NCI-H446 (cell line): ENCODE data around the gene CASTOR1.

Experiments
- DNase-seq, 2 experiments: peaks; one replicate each; lab custom pipeline; 2025; lab: John Stamatoyannopoulos, UW

The CASTOR1 gene

GRCh38 chr22:30284666-30285065 lies 4.6 kb downstream of the CASTOR1 start:
- no peak for DNase-seq

- no peak for DNase-seq
Measured at GRCh38 chr22:30284172-30284571, 5.1 kb downstream of the CASTOR1 start.

- no peak for DNase-seq
Measured at GRCh38 chr22:30283342-30283741, 6.0 kb downstream of the CASTOR1 start.

GRCh38 chr22:30282616-30283046 lies 6.7 kb downstream of the CASTOR1 start:
- DNase-seq: no peak

- DNase-seq: no peak
Measured at GRCh38 chr22:30280505-30280904, 8.8 kb downstream of the CASTOR1 start.

GRCh38 chr22:30279932-30280331 lies 9.4 kb downstream of the CASTOR1 start:
- no peak for DNase-seq

GRCh38 chr22:30279046-30279788 lies 10.1 kb downstream of the CASTOR1 start:
- DNase-seq: no peak

- DNase-seq: peak in 1 of 2 experiments; percentile 42
Measured at GRCh38 chr22:30277547-30278344, 11.6 kb downstream of the CASTOR1 start.

GRCh38 chr22:30276039-30276438 lies 13.3 kb downstream of the CASTOR1 start:
- DNase-seq: no peak

- no peak for DNase-seq
Measured at GRCh38 chr22:30275625-30276024, 13.7 kb downstream of the CASTOR1 start.

GRCh38 chr22:30274437-30274812 lies 14.9 kb downstream of the CASTOR1 start:
- no peak for DNase-seq

GRCh38 chr22:30273711-30274436 lies 15.4 kb downstream of the CASTOR1 start:
- DNase-seq: no peak

GRCh38 chr22:30272781-30273601 lies 16.3 kb downstream of the CASTOR1 start:
- DNase-seq: no peak

GRCh38 chr22:30270832-30271231 lies 18.5 kb downstream of the CASTOR1 start:
- DNase-seq: no peak

- DNase-seq: no peak
Measured at GRCh38 chr22:30268331-30268730, 21.0 kb downstream of the CASTOR1 start.

- DNase-seq: no peak
Measured at GRCh38 chr22:30267382-30268302, 21.7 kb downstream of the CASTOR1 start.

GRCh38 chr22:30266445-30267381 lies 22.6 kb downstream of the CASTOR1 start, which contains the start of gene OSM:
OSM (minus strand) TSS chr22:30266851; CDS start chr22:30266799, 52 bp downstream.
- no peak for DNase-seq

- no peak for DNase-seq
Measured at GRCh38 chr22:30265823-30266444, 23.4 kb downstream of the CASTOR1 start.
